Measurements from ENCODE around the gene BRD9. TPM values are rescaled to one million over a fixed set of nuclear protein-coding genes. Genes with fewer than 3 reads are reported as not detected.
"Not testable (repeated sequence)": the region's sequence is repeated elsewhere in the genome, so short reads cannot be mapped to it uniquely, and the experiment has no call there.

BRD9 gene
- total and polyA plus RNA-seq, 2 donors (not counting 1 experiment from before 2014, with no cell fraction given): 13.0 to 35.3 TPM

DNA sequence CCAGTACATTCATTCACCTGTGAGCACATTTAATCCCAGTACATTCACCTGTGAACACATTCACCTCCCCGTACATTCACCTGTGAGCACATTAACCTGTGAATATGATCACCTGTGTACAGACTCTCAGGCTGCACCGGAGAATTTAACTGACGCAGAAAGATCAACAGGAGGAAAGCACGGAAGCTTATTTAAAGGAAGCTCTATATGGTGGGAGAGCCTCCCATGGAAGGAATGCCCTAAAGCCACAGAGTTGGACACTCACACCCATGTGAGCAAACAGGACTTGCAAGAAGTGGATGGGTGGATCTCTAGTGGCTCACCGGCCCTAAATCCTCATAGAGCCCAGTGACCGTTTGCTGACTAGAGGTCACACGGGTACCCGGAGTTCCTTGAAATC lies 38.3 kb upstream of the BRD9 start:
- DNase-seq (ENCODE audit: low read depth in 2 of 2): no peak
- Histone ChIP-seq H3K27me3 (ENCODE audit: control insufficient read depth, insufficient read depth, low read length) (peaks cover 7% of the 10 kb centered on the region), H3K27ac (ENCODE audit: insufficient read depth, low read length) (no peak overlapping the region), H2AFZ (ENCODE audit: low read length) (no peak overlapping the region), H3K79me2 (ENCODE audit: control insufficient read depth, insufficient read depth, low read length) (no peaks in the 10 kb centered on the region), H3K36me3 (ENCODE audit: control insufficient read depth, insufficient read depth, low read length) (no peaks in the 10 kb centered on the region), H3K4me3 (replicated peaks in 1 of 4; ENCODE audit: control extremely low read depth in 1 of 4, insufficient read depth in 1 of 4, low read depth in 3 of 4, low read length in 4 of 4) (no peak overlapping the region), H3K9ac (ENCODE audit: insufficient read depth, low read length) (no peak overlapping the region), H4K20me1 (ENCODE audit: control insufficient read depth, extremely low read depth, insufficient read depth, low read length) (no peaks in the 10 kb centered on the region), H3K4me1 (ENCODE audit: control insufficient read depth, extremely low read depth, insufficient read depth, low read length) (peaks cover 6% of the 10 kb centered on the region), H3K9me3 (ENCODE audit: control insufficient read depth, insufficient read depth, low read depth, low read length) (no peaks in the 10 kb centered on the region), H3K4me2 (ENCODE audit: extremely low read depth, insufficient read depth, low read length) (no peak overlapping the region)
- no peak for TF ChIP-seq EZH2 (IDR thresholded peaks at IDR 0.05; ENCODE audit: low read length, missing control alignments)
- TF ChIP-seq, protein P1, sequence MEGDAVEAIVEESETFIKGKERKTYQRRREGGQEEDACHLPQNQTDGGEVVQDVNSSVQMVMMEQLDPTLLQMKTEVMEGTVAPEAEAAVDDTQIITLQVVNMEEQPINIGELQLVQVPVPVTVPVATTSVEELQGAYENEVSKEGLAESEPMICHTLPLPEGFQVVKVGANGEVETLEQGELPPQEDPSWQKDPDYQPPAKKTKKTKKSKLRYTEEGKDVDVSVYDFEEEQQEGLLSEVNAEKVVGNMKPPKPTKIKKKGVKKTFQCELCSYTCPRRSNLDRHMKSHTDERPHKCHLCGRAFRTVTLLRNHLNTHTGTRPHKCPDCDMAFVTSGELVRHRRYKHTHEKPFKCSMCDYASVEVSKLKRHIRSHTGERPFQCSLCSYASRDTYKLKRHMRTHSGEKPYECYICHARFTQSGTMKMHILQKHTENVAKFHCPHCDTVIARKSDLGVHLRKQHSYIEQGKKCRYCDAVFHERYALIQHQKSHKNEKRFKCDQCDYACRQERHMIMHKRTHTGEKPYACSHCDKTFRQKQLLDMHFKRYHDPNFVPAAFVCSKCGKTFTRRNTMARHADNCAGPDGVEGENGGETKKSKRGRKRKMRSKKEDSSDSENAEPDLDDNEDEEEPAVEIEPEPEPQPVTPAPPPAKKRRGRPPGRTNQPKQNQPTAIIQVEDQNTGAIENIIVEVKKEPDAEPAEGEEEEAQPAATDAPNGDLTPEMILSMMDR (conservative IDR thresholded peaks at IDR 0.05 in 1 of 2, IDR thresholded peaks at IDR 0.05 in 1 of 2; ENCODE audit: low read depth in 1 of 2, low read length in 2 of 2): no peak

DNA sequence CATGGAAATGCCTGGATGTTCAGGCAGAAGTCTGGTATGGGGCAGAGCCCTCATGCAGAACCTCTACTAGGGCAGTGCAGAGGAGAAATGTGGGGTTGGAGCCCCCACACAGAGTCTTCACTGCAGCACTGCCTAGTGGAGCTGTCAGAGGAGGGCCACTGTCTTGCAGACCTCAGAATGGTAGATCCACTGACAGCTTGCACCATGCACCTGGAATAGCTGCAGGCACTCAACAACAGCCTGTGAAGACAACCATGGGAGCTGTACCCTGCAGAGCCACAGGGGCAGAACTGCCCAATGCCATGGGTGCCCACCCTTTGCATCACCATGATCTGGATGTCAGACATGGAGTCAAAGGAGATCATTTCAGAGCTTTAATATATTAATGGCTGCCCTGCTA lies 37.0 kb upstream of the BRD9 start:
- H3K4me1 ChIP-seq (ENCODE audit: control insufficient read depth, extremely low read depth, insufficient read depth, low read length): peaks cover 6% of the 10 kb centered on the region

DNA sequence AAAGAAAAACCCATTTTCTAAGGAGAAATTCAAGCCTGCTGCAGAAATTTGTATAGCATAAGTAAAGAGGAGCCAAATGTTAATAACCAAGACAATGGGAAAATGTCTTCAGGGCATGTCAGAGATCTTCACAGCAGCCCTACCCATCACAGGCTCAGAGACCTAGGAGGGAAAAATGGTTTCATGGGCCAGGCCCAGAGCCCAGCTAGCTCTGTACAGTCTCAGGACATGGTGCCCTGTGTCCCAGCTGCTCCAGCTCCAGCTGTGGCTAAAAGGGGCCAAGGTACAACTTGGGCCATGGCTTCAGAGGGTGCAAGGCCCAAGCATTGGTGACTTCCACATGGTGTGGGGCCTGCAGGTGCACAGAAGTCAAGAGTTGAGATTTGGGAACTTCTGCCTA lies 36.6 kb upstream of the BRD9 start:
- not testable (repeated sequence) for H3K4me2 ChIP-seq (ENCODE audit: extremely low read depth, insufficient read depth, low read length); DNase-seq (ENCODE audit: low read depth in 2 of 2); H3K27me3 ChIP-seq (ENCODE audit: control insufficient read depth, insufficient read depth, low read length); H3K27ac ChIP-seq (ENCODE audit: insufficient read depth, low read length); H3K79me2 ChIP-seq (ENCODE audit: control insufficient read depth, insufficient read depth, low read length); H3K4me1 ChIP-seq (ENCODE audit: control insufficient read depth, extremely low read depth, insufficient read depth, low read length); H2AFZ ChIP-seq (ENCODE audit: low read length); H3K4me3 ChIP-seq (replicated peaks in 1 of 4; ENCODE audit: control extremely low read depth in 1 of 4, insufficient read depth in 1 of 4, low read depth in 3 of 4, low read length in 4 of 4); H3K9ac ChIP-seq (ENCODE audit: insufficient read depth, low read length); H4K20me1 ChIP-seq (ENCODE audit: control insufficient read depth, extremely low read depth, insufficient read depth, low read length); H3K9me3 ChIP-seq (ENCODE audit: control insufficient read depth, insufficient read depth, low read depth, low read length); H3K36me3 ChIP-seq (ENCODE audit: control insufficient read depth, insufficient read depth, low read length)

More for the DNA sequence above, 37.0 kb upstream of the BRD9 start:
- Histone ChIP-seq H3K4me3 (replicated peaks in 1 of 4; ENCODE audit: control extremely low read depth in 1 of 4, insufficient read depth in 1 of 4, low read depth in 3 of 4, low read length in 4 of 4) (no peak overlapping the region), H3K9ac (ENCODE audit: insufficient read depth, low read length) (no peak overlapping the region), H3K4me2 (ENCODE audit: extremely low read depth, insufficient read depth, low read length) (no peak overlapping the region), H4K20me1 (ENCODE audit: control insufficient read depth, extremely low read depth, insufficient read depth, low read length) (no peaks in the 10 kb centered on the region), H3K27ac (ENCODE audit: insufficient read depth, low read length) (no peak overlapping the region), H3K79me2 (ENCODE audit: control insufficient read depth, insufficient read depth, low read length) (no peaks in the 10 kb centered on the region), H3K36me3 (ENCODE audit: control insufficient read depth, insufficient read depth, low read length) (no peaks in the 10 kb centered on the region), H3K9me3 (ENCODE audit: control insufficient read depth, insufficient read depth, low read depth, low read length) (no peaks in the 10 kb centered on the region), H3K27me3 (ENCODE audit: control insufficient read depth, insufficient read depth, low read length) (peaks cover 4% of the 10 kb centered on the region), H2AFZ (ENCODE audit: low read length) (no peak overlapping the region)
- DNase-seq (ENCODE audit: low read depth in 2 of 2): no peak
- TF ChIP-seq EZH2 (IDR thresholded peaks at IDR 0.05; ENCODE audit: low read length, missing control alignments): no peak
- TF ChIP-seq, protein P1 (conservative IDR thresholded peaks at IDR 0.05 in 1 of 2, IDR thresholded peaks at IDR 0.05 in 1 of 2; ENCODE audit: low read depth in 1 of 2, low read length in 2 of 2): no peak

Data from fibroblast of lung (primary cell).